GM21423 (cell line): ENCODE data around the gene ZNF346.

ENCODE experiments used
- ATAC-seq: cut with Tn5 transposase; IDR thresholded peaks from one replicate; pipeline ENCODE4 v1.9.1; 2021; ENCODE audit warnings: mild to moderate bottlenecking, moderate library complexity; ENCODE audit not compliant: unreplicated experiment

ZNF346 gene

GRCh38 chr5:177093803-177094202, 71.3 kb downstream of the ZNF346 start:
- ATAC-seq: no peak

GRCh38 chr5:177094224-177095087, 72.0 kb downstream of the ZNF346 start:
- ATAC-seq: no peak

- ATAC-seq: no peak
Measured at GRCh38 chr5:177095088-177095669, 72.7 kb downstream of the ZNF346 start.

- ATAC-seq: no peak
Measured at GRCh38 chr5:177096162-177097015, 73.9 kb downstream of the ZNF346 start.

- ATAC-seq: no peak
Measured at GRCh38 chr5:177097016-177097985, 74.8 kb downstream of the ZNF346 start.

DNA sequence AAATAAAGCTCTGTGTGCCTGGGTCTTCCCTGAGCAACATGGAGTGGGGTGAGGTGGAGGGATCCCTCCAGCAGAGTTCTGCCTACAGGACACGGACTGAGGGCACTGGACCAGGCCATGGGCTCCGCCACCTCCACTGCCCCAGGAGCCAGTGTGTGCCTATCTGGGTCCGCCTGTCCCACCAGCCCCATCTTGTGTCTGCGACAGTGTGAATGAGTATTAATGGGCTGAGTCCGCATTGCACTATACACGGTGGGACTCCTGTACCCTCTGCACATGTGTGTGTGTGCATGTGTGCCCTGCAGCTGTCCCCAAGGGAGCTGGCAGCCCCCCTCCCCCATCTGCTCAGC, 75.6 kb downstream of the ZNF346 start:
- no peak for ATAC-seq

DNA sequence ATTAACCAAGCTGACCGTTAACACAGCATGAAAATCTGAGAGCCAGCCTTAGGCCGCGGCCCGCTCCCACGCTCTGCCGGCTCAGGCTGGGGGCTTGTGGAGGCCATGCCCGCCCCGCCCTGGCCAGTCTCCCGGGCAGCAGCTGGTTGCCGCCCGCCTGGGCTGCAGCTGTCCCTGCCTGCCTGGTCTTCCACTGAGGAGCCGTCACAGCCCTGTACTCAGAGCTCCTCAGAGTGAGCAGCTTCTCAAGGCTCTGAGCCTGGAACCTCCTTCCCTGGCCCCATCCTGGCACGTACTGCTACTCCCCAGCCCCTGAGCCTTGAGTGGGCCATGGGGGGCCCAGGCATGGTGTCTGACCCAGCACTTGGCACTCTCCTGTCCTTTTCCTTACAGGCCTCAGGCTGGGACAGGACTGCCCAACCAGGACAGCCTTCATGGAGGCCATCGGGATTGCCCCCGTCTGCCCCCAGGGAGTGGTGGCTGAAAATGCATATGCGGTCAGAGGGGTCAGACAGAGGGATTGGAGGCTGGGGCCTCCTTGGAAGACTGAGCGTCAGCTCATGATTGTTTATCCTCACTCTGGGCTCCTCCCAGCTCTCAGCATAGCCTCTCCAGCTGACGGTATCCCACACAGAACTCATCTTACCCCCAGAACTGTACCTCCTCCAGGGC, 76.1 kb downstream of the ZNF346 start:
- no peak for ATAC-seq

DNA sequence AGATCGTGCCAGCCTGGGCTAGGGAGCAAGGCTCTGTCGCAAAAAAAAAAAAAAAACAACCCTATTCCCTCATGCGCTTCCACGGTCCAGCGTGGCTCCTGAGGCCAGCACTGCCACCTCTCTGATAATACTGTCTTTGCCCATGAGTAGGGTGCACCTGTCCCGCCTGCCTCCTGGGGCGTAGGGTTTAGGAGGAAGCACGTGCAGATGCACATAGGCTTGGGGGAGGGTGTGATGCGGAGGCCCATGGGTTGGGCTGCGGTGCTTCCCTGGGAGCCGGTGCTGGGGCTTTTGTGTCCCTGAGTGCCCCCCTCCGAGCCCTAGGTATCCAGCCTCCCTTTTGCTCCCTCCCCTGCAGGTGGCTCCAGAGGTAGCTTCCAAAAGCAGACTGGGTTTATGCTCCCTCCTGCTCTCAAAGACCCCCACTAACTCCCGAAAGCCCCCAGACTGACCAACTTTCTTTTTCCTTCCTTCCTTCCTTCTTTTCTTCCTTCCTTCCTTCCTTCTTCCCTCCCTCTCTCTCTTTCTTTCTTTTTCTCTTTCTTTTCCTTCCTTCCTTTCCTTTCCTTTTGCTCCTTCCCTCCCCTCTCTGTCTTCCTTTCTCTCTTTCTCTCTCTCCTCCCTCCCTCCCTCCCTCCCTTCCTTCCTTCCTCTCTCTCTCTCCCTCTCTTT, 77.1 kb downstream of the ZNF346 start:
- ATAC-seq: no peak

- no peak for ATAC-seq
Measured at GRCh38 chr5:177100714-177101121, 78.2 kb downstream of the ZNF346 start.

DNA sequence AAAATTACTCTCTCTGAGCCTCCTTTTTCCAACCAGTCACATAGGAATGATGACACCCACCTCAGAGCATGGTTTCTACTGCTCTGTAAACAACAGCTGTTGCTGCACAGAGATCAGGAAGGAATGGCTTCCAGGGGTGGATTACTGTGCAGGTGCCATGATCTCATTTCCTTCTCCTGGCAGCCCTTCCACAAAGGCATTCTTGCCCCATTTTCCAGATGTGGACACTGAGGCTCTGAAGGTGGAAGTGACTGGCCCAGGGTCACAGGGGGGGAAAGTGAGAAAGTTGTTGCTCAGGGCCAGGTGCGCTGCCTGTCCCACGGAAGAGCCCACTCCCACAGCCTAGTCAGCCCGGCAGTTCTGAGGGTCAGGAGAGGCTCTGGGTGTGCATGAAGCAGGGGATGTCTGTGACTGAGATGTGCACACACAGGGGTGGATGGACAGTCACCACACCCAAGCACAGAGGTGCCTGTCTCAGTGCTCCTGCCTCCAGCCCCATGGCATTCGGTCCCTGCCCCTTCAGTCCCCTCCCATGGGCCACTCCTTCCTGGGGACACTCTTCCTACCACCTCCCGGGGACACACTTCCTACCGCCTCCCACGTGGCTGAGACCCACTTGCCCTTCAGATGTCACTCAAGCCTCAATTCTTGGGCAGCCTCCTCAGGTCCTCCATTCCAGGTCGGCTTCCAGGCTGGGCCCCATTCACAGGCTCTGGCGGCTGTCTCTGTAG, 81.2 kb downstream of the ZNF346 start:
- ATAC-seq: no peak

DNA sequence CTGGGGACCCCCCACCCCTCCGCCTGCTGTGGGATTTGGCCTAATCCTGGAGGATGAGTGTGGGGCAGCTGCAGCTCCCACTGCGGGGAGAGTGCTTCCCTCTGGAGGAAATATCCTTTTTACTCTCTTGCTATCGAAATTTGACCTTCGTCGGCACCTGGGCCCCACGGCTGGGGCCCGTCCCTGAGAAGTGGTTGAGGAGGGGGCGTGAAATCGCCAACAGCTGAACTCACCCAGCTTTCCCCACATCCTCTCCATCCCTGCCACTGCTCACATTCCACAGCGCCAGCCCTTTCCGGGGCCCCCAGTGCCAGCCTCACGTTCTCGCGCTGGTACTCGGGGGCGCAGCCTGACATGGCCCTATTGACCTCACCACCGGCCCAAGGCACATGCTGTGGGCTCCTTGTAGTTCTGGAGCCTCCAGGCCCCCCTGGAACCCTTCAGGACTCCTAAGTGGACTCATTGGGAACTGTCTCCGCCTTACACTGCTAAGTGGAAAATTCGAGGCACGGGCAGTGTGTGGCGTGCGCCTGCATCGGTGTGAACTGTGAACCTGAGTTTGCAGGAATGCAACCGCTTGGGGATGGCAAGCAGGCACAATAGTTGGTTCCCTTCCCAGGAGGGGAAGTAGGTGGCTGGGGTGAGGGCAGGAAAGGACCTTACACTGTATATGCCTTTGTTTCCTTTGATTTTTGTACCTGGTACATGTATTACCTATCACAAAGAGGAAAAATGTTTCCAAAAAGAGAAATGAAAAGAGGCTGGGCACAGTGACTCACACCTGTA, 83.4 kb downstream of the ZNF346 start:
- ATAC-seq: no peak

GRCh38 chr5:177107159-177107558, 84.7 kb downstream of the ZNF346 start:
- no peak for ATAC-seq

- ATAC-seq: no peak
Measured at GRCh38 chr5:177109810-177110209, 87.3 kb downstream of the ZNF346 start.

- ATAC-seq: no peak
Measured at GRCh38 chr5:177111720-177112394, 89.4 kb downstream of the ZNF346 start.

- ATAC-seq: no peak
Measured at GRCh38 chr5:177112589-177113220, 90.2 kb downstream of the ZNF346 start.

DNA sequence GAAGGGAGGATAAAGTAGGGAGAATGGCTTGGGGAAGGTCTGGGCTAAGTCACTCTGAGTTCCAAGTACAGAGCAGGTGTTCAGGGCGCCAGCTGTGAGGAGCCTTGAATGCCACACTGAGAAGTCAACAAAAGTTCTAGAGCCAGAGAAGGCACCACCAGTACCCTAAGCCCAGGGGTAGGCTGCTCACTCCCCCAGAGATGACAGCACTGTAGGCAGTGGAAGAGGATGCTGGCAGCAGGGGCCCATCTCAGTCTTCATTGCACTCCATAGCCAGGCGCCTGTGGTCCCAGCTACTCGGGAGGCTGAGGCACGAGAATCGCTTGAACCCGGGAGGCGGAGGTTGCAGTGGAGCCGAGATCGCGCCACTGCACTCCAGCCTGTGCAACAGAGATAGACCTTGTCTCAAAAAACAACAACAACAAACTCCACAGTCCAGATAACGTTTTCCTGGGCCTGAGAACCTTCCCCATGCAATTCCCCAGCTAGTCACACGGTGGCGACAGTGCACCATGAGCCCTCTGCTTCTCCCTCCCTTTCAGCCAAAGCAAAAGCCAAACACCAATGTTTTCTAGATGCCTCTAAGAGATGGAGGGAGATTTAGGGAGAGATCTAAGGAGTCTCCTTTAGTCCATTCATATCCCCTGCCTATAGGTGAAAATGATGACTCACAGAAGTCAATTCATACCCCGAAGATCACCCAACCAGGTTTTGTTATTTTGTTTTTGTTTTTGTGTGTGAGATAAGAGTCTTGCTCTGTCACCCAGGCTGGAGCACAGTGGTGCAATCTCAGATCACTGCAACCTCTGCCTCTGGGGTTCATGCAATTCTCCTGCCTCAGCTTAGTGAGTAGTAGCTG, 91.3 kb downstream of the ZNF346 start:
- ATAC-seq: peak; percentile 43
